ENCODE results near the gene CDH16. TPM values are rescaled to one million over a fixed set of nuclear protein-coding genes. Genes with fewer than 3 reads are reported as not detected.

Gene CDH16
- total RNA-seq, 1 donor from 2014 or later = not detected

DNA sequence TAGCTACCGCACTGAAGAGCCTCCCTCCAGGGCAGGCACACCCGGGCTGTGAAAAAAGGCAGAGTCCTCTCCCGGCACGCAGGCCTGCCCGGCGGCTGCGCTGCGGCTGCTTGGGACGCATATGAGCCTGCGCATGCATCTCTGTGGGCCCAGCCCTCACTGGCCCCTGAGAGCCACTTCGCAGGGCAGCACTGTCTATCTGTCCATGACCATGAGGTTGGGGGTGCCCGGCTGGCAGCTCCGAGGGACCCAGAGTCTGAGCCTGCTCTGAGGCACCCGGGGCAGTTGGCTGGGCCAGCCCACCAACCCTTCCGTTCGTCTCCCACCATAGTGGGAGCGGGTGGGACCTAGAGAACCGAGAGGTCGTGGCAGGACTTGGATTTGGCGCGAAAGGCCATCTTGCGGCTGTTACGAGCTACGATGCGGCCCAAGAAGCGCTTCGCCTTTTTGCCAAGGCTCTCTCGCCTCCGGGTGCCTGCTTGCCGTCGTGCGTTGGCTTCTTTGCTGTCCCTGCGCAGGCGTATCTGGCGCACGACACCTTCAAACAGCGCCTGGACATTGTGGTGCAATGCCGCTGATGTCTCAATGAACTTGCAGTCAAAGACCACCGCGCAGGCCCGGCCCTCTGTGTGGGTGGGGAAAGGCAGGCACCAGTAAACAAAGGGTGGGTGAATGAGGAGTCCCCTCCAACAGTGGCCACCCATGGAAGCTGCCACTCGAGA, 3.2 kb upstream of the CDH16 start:
- no peak overlapping the region for H3K9ac ChIP-seq (ENCODE audit: low read length)
- no peak overlapping the region for H3K27ac Mint-ChIP-seq (ENCODE audit: unreplicated experiment)
- H3K27ac ChIP-seq (ENCODE audit: low read depth, low read length) = no peak overlapping the region
- H3K9me3 ChIP-seq (ENCODE audit: insufficient read depth, low read depth, low read length) = no peaks in the 10 kb centered on the region
- TF ChIP-seq EZH2 (IDR thresholded peaks at IDR 0.05; ENCODE audit: insufficient read depth, low read length) (no peak), CTCF (IDR thresholded peaks at IDR 0.05; ENCODE audit: insufficient read depth, low read depth, low read length) (no peak)
- peaks cover 7% of the 10 kb centered on the region for H3K4me1 Mint-ChIP-seq (ENCODE audit: low read depth, unreplicated experiment)
- DNase-seq (ENCODE audit: low read depth) = no peak
- FAIRE-seq = no peak
- no peak overlapping the region for H3K4me3 ChIP-seq (ENCODE audit: insufficient read depth, low read depth, low read length)
- H4K20me1 ChIP-seq (ENCODE audit: insufficient read depth, low read length) = peaks cover 19% of the 10 kb centered on the region
- no peaks in the 10 kb centered on the region for H3K79me2 ChIP-seq (ENCODE audit: insufficient read depth, low read length)
- H3K36me3 Mint-ChIP-seq (ENCODE audit: low read depth, unreplicated experiment) = peaks cover 7% of the 10 kb centered on the region
- H3K27me3 Mint-ChIP-seq (ENCODE audit: low read depth, unreplicated experiment) = peaks cover 62% of the 10 kb centered on the region
- H3K9me3 Mint-ChIP-seq (ENCODE audit: unreplicated experiment) = peaks cover 2% of the 10 kb centered on the region
- peaks cover 20% of the 10 kb centered on the region for H3K4me1 ChIP-seq (ENCODE audit: insufficient read depth, low read length)
- peaks cover 27% of the 10 kb centered on the region for H3K27me3 ChIP-seq (ENCODE audit: insufficient read depth, low read length)
- no peak overlapping the region for H2AFZ ChIP-seq (ENCODE audit: low read depth, low read length)
- H3K36me3 ChIP-seq (ENCODE audit: insufficient read depth, low read length) = no peaks in the 10 kb centered on the region
- no peak overlapping the region for H3K4me3 Mint-ChIP-seq (ENCODE audit: unreplicated experiment)
- no peak overlapping the region for H3K4me2 ChIP-seq (ENCODE audit: low read length)

DNA sequence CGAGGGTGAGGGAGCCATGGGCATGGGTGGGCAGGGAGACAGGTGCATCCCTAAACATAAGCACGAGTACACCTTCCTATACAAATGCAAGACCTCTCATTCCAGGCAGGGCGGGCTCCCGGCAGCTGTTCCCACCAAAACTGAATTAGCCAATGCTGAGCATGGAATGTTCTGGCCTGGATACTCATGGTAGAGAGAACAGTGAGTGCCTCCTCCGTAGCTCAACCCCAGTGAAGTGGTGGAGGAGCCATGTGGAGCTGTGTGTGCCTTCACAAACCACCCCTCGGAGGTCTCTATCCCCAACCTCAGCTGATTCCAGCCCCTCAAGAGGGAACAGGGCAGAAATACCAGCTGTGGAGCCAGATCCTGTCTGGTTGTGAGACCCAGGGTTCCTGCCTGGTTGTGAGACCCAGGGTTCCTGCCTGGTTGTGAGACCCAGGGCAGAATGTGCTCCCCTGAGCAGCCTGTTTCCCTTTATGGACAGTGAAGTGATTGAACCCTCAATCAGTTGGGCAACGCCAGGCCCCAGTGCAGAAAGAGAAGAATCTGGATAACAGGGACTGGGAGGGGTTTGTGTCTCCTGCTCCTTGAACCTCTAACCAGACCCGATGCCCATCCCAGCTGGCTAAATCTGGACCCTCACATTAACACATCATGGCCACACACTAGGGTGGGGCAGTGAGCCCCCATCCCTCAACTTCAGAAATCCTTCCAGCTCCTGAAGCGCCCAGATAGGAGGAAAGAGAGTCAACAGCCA, 2.4 kb upstream of the CDH16 start:
- peaks cover 15% of the 10 kb centered on the region for H4K20me1 ChIP-seq (ENCODE audit: insufficient read depth, low read length)
- H3K36me3 ChIP-seq (ENCODE audit: insufficient read depth, low read length) = no peaks in the 10 kb centered on the region
- peaks cover 3% of the 10 kb centered on the region for H3K4me1 Mint-ChIP-seq (ENCODE audit: low read depth, unreplicated experiment)
- H3K4me3 ChIP-seq (ENCODE audit: insufficient read depth, low read depth, low read length) = no peak overlapping the region
- H3K4me2 ChIP-seq (ENCODE audit: low read length) = no peak overlapping the region
- peaks cover 34% of the 10 kb centered on the region for H3K27me3 ChIP-seq (ENCODE audit: insufficient read depth, low read length)
- peaks cover 2% of the 10 kb centered on the region for H3K9me3 Mint-ChIP-seq (ENCODE audit: unreplicated experiment)
- FAIRE-seq (no peak), DNase-seq (ENCODE audit: low read depth) (no peak)
- H3K4me1 ChIP-seq (ENCODE audit: insufficient read depth, low read length) = peaks cover 12% of the 10 kb centered on the region
- peaks cover 69% of the 10 kb centered on the region for H3K27me3 Mint-ChIP-seq (ENCODE audit: low read depth, unreplicated experiment)
- H3K4me3 Mint-ChIP-seq (ENCODE audit: unreplicated experiment) = peak overlapping the region; percentile 66
- no peaks in the 10 kb centered on the region for H3K79me2 ChIP-seq (ENCODE audit: insufficient read depth, low read length)
- no peak overlapping the region for H3K9ac ChIP-seq (ENCODE audit: low read length)
- no peak overlapping the region for H3K27ac ChIP-seq (ENCODE audit: low read depth, low read length)
- H2AFZ ChIP-seq (ENCODE audit: low read depth, low read length) = no peak overlapping the region
- H3K9me3 ChIP-seq (ENCODE audit: insufficient read depth, low read depth, low read length) = no peaks in the 10 kb centered on the region
- TF ChIP-seq EZH2 (IDR thresholded peaks at IDR 0.05; ENCODE audit: insufficient read depth, low read length) (no peak), CTCF (IDR thresholded peaks at IDR 0.05; ENCODE audit: insufficient read depth, low read depth, low read length) (no peak)
- peaks cover 7% of the 10 kb centered on the region for H3K36me3 Mint-ChIP-seq (ENCODE audit: low read depth, unreplicated experiment)
- H3K27ac Mint-ChIP-seq (ENCODE audit: unreplicated experiment) = no peak overlapping the region

DNA sequence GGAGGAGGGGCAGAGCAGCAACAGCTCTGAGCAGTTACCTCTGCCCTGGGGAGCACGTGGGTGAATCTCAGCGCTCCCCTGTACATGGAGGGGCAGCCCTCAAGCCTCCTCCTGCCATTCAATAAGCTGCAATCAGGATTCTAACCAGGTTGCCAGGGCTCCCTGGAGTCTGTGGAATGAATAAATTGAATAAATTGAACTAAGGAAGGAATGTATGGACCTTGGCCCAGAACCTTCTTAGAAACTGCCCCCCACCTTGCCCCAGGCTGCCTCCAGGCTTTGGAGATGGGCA, 1.6 kb upstream of the CDH16 start:
- no peak overlapping the region for H3K27ac Mint-ChIP-seq (ENCODE audit: unreplicated experiment)
- FAIRE-seq (no peak), DNase-seq (ENCODE audit: low read depth) (no peak)
- H3K4me3 Mint-ChIP-seq (ENCODE audit: unreplicated experiment) = no peak overlapping the region
- Histone ChIP-seq H3K4me1 (ENCODE audit: insufficient read depth, low read length) (peaks cover 12% of the 10 kb centered on the region), H3K4me3 (ENCODE audit: insufficient read depth, low read depth, low read length) (no peak overlapping the region), H3K4me2 (ENCODE audit: low read length) (no peak overlapping the region), H3K27ac (ENCODE audit: low read depth, low read length) (no peak overlapping the region), H3K9ac (ENCODE audit: low read length) (no peak overlapping the region), H3K36me3 (ENCODE audit: insufficient read depth, low read length) (no peaks in the 10 kb centered on the region), H3K27me3 (ENCODE audit: insufficient read depth, low read length) (peaks cover 34% of the 10 kb centered on the region), H3K9me3 (ENCODE audit: insufficient read depth, low read depth, low read length) (no peaks in the 10 kb centered on the region), H3K79me2 (ENCODE audit: insufficient read depth, low read length) (no peaks in the 10 kb centered on the region), H2AFZ (ENCODE audit: low read depth, low read length) (no peak overlapping the region), H4K20me1 (ENCODE audit: insufficient read depth, low read length) (peaks cover 15% of the 10 kb centered on the region)
- peaks cover 7% of the 10 kb centered on the region for H3K36me3 Mint-ChIP-seq (ENCODE audit: low read depth, unreplicated experiment)
- H3K9me3 Mint-ChIP-seq (ENCODE audit: unreplicated experiment) = peaks cover 2% of the 10 kb centered on the region
- peaks cover 3% of the 10 kb centered on the region for H3K4me1 Mint-ChIP-seq (ENCODE audit: low read depth, unreplicated experiment)
- TF ChIP-seq CTCF (IDR thresholded peaks at IDR 0.05; ENCODE audit: insufficient read depth, low read depth, low read length) = no peak
- no peak for TF ChIP-seq EZH2 (IDR thresholded peaks at IDR 0.05; ENCODE audit: insufficient read depth, low read length)
- peaks cover 72% of the 10 kb centered on the region for H3K27me3 Mint-ChIP-seq (ENCODE audit: low read depth, unreplicated experiment)
